SIG-M5 treated with dmso at 0.1 percent for 504 hours (cell line): ENCODE results near the gene TNXB.
"Not testable (repeated sequence)": the region's sequence is repeated elsewhere in the genome, so short reads cannot be mapped to it uniquely, and the experiment has no call there.

ENCODE experiments used
- DNase-seq: peaks from one replicate; lab custom pipeline; 2025; ENCODE audit not compliant: unreplicated experiment; lab: John Stamatoyannopoulos, UW

TNXB gene

DNA sequence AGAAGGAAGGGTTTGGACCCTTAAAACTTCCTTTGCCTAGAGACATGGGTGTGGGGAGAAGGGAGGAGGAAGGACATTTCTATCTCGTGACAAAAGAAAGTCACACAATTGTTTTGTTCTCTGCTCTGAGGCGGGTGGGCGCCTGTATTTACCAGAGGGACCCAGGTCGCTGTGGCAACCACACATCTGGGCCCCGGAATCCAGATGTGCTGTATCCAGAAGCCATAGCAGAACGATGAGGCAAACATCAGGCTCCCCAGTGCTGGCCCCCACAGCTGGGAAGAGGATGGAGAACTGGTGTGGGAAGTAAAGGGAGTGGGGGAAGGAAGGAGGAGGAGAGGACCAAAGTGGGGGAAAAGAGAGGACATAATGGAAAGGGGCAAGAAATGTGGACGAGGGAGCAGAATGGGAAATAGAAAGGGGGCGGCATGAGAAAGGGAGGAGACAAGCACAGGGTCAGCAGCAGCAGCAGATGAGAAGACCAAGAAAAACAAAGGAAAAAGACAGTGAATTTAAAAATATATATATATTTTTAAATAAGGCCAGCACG, 3.4 kb upstream of the TNXB start:
- DNase-seq = no peak

DNA sequence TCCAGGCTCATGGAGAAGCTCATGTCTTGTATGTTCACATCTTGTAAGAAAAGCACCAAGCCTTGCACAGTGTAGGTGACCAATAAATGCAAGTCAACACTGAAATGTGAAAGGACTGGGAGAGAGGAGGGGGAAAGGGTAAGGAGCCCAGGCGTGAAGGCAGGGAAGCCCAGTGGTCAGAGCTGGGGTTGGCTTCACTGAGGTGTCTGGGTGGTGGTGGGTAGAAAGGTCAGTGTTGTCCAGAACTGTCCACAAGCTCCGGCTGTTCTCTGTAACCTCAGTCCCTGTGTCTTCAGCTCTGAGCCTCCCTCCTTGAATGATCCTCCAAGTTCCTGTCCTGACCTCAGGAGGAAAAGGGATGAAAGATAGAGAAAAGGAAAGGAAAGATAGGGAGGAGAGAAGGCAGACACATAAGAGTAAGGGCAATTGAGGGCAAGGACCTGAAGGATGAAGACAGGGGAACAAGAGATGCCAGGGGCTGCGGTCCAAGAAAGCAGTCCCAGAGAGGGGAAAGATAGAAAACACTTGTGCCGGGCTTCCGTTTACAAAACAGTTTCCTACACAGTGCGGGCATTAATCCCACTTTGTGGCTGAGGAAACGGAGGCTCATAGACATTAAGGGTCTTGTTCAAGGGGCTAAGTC, 2.4 kb upstream of the TNXB start:
- no peak for DNase-seq

DNA sequence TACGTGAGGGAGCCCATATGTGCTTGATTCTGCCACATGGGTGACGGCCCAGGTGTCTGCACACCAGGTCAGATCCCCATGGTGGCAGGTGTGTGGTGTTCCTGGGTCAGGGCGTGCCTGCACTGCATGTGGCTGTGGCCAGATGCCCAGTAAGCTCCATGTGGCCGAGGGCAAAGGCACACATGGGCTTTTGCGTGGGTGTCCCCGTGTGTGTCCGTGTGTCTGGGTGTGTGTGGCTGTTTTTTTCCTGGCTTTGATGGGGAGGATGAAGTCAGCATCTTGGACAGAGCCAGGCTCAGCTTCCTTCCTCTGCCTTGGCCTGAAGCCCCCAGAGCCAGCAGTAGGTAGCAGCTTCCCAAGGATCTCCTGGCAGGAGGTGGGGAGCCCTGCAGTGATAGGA, 1.5 kb upstream of the TNXB start:
- DNase-seq = no peak

DNA sequence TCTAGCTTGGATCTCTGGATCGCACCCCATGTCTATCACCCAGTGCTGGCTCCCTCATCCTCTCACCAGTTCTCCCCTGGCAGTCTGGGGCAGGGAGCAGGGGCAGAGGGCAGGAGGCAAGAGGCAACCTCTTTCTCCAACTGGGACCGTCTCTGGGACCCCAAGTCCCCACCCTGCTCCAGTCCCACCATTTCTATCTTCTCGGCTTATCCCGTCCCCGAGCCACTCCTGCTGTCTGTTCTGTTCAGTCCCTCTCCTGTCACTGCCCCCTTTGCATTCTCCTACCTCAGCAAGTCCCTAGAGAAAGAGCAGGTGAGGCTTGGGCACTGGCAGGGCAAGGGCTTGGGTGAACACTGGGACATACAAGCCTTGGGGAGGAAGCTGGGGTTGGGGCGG, 625 bp upstream of the TNXB start:
- DNase-seq = no peak

DNA sequence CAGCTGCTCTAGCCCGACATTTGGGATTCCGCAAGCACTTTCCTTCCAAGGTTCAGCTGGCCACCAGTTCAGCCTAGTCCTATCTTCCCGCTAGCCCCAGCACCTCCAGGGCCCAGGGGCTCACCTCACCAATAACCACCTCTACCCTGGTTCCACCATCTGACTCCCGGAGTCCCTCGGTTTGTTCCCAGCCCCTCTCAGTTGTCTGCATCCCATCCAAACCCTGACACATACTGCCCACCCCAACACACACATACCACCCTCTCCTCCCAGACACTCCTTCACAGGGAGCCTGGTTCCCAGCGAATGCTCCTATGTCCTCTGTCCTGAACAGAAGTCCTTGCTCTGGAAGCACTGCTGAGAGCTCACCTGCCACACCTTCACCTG, 418 bp downstream of the TNXB start:
- DNase-seq = no peak

DNA sequence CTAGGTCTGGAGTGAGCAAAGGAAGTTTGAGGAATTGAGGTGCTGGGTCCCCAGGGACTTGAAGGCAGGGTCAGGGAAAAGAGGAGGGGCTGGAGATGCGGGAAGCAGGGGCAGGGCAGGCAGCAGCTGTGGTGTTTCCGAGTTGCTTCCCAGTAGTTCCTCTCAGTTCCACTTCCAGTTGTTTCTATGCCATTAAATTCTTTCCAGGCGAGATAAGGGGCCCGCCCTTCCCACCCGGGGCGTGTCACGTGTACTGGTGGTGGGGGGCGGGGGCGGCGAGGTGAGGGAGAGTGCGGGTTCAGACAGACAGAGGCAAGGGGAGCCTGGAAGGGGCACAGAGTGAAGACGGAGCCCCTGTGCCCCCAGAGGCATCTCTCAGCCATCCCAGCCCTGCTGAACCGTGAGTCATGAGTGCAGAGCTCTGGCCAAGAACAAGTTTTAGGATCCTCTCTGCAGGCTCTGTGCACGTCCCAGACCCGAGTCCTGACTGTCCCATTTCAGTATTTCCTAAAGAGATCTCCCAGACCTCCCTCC, 977 bp downstream of the TNXB start:
- DNase-seq = no peak

DNA sequence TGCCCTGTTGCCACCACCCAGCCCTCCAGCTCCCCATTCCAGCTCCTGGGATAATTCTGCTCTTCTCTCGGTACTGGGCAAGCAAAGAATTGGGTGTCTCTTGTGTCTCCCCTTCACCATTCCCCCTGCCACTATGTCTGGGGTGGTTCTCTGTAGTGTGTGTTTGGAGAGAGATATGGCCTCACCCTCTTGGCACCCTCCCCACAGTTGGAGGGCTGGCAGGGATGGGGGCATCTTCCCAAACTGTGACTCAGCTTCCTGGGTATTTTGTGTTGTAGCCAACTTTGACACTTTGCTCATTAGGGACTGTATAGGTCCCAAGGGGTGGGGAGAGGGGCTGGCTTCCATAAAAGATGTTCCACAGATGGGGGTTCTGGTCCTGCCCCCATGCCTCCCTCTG, 1.7 kb downstream of the TNXB start:
- DNase-seq = no peak

DNA sequence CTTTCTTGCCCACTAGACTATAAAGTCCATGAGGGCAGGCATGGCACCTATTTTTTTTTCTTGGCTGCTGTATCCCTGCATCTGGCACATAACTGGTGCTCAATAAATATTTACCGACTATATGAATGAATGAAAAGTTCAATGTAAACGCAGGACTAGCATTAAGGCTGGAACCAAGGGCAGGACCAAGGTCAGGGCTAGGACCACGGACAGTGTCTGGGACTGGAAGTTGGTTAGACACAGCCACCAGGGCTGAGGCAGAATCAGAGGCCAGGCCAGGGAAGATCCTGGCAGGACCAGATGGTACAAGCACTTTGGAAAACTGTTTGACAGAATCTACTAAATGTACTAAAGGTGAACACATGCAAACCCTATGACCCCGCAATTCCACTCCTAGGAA, 3.7 kb downstream of the TNXB start:
- DNase-seq = no peak

DNA sequence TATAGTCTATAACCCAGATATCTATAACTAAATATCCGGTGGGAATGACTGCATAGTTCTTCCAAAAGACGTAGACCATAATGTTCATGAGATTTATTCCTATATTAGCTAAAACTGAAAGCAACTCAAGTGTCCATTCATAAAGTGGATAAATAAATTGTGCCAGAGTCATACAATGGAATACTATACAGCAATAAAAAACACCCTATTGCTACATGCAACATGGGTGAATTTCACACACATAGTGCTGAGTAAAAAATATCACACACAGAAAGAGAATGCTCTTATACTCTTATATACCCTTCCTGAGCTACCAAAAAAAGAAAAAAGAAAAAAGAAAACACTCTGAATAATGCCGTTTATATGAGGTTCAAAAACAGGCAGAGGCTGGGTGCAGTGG, 6.9 kb downstream of the TNXB start:
- DNase-seq = no peak

DNA sequence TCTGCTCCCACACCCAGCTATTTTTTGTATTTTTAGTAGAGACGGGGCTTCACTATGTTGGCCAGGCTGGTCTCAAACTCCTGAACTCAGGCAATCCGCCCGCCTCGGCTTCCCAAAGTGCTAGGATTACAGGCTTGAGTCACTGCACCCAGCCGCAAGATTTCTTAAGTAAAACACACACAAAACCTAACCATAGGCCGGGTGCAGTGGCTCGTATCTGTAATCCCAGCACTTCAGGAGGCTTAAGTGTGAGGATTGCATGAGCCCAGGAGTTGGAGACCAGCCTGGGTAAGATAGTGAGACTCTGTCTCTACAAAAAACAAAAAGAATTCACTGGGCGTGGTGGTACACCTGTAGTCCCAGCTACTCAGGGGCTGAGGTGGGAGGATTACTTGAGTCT, 8.9 kb downstream of the TNXB start:
- not testable (repeated sequence) for DNase-seq

DNA sequence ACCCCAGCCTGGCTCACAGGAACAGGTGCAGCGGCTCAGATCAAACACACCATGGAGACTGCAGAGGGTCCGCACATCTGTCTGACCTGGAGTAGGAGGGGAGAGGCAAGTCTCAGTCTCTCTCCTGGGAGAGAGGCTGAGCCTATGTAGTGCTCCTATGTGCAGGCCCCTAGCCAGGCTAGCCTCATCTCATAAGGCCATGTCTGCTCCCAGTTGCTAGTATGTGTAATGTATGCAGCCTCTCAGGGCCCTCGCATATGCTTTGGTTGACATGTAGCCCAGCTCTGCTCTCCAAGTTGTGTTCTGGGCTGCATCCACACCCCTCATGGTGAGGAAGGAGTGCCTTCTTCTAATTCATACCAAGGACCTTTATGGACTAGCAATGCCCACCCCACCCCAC, 11.8 kb downstream of the TNXB start:
- DNase-seq = no peak

DNA sequence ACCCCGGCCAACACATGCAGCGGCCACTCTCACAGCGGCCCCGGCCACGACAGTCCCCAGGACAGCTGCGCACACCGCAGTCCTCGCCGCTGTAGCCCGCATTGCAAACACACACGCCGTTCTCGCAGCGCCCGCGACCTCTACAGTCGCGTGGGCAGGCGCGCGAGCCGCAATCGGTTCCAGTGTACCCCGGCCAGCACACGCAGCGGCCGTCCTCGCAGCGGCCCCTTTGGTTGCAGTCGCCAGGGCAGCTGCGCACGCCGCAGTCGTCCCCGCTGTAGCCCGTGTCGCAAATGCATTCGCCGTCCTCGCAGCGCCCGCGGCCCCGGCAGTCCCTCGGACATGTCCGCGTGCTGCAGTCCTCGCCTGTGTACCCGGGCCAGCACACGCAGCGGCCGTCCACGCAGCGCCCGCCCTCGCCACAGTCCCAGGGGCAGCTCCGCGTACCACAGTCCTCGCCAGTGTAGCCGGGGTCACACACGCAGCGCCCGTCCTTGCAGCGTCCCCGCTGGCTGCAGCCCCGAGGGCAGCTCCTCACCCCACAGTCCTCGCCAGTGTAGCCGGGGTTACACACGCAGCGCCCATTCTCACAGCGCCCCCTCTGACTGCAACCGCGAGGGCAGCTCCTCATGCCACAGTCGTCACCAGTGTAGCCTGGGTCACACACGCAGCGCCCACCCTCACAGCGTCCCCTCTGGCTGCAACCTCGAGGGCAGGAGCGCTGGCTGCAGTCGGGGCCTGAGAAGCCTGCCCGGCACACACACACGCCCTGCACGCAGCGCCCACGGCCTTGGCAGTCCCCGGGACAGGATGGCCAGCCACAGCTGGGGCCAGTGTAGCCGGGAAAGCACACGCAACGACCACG, 12.5 kb downstream of the TNXB start:
- DNase-seq = no peak

DNA sequence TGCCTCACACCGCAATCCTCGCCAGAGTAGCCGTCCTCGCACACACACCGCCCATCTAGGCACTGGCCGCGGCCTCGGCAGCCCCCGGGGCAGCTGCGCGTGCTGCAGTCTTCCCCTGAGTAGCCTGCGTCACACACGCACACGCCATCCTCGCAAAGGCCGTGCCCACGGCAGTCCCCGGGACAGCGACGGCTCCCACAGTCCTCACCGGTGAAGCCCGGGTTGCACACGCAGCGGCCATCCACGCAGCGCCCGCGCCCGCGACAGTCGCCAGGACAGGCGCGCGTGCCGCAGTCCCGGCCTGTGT, 13.1 kb downstream of the TNXB start:
- DNase-seq = no peak

DNA sequence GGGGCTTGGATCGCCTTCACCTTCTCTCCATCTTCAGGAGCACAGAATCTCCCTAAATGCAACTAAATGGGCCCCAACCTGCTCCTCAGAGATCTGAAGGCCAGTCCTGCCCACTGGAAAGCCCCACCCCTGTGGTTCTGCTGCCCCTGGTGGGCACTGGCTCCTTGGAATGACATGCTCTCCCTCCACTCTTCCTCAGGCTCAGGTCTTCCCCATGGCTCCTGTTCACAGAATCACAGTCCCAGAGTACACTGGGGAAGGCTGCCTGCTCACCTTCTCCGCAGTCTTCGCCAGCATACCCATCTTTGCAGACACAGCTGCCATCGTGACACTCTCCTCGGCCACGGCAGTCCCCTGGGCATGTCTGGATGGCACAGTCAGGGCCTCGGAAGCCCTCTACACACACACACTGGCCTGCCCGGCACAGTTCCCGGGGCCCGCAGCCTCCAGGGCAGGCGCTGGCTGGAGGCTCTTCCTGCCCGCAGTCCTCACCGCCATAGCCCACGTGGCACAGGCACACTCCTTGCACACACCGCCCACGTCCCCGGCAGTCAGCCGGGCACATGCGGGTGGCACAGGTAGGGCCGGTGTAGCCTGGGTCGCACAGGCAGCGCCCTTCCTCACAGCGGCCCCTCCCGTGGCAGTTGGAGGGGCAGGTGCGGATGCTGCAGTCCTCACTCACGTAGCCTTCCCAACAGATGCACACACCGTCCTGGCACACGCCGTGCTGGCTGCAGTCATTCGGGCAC, 13.6 kb downstream of the TNXB start:
- no peak for DNase-seq

DNA sequence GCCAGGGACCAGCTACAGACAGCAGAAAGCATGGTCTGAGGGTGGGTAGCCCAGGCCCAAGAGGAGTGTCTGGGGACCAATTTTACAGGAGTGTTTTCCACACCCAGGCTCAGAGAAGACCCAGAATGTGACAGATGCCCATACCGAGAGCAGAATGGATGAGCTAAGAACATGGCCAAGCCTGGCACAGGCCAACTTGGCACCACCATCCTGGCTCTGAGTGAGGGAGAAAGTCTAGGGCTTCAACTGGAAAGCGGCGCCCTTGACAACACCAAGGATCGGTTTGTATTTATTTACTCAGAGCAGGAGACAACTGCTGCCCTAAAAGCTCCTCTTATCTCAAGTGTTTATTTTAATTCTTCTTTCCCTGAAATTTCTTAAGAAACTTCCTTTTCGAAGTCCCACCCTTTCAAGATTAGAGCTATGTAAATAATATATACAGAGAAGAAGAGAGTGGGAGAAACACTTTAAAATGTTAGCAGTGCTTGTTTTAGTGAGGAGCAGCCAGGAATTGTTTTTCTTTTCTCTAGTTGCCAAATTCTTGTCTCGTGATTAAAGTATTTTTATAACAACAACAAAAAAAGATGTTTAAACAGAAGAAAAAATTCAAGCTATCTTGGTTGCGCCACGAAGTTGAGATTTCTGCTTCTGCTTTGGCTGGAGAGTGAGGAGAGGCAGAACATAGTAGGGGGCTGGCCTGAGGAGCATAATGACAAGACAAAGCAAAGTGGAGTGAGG, 16.2 kb downstream of the TNXB start:
- no peak for DNase-seq

DNA sequence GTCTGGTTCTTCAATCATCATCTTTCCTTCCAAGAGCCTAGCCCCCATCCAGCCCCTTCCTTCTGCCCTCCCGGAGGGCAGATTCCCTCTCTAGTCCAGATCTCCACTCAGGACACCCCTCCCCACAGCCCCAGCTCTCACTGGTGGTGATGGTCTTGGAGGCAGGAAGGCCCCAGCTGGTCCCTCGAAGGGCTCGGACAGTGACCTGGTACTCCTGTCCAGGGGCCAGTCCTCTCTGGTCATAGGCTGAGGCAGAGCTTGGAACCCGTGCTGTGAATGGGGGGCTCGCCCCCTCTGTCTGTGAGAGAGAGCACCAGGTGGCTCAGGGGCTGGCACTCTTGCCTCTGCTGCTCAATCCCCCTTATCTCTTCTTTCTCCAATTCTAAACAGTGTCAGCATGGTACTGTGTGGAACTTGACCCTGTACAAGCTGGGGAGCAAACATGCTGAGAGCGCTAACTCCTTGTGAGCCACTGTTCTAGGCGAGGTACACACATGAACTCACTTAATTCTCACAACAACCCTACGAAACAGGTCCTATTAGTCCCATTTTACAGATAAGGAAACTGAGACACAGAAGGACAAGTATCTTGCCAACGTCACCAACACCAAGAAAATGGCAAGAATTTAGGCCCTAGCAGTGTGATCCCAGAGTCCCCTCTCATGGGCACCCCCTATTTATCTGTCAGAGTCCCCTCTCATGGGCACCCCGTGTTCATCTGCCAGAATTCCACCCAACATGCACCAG, 19.9 kb downstream of the TNXB start:
- no peak for DNase-seq

DNA sequence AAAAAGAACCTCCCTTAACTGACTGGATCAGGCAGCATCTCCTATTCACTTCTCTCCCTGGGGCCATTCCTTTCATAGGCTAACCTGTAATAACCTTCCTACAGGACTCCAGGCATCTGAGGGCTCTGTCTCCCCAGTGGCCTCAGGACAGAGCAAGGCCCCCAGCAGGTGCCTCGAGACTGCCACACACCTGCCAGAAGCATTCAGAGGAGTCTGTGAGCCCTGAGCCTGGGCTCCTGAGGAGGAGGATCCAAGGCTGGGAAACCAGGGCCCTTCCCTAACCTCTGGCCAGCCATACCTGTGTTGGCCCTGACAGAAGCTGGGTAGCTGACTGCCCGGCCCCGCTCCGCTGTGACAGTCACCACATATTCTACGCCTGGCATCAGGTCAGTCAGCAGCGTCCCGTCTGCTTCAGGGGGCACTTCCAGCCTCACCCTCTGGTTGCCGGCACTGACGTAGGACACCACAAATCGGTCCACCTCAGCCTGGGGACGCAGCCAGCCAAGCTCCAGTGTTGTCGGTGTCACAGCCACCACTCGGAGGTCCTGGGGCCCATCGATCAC, 20.6 kb downstream of the TNXB start:
- DNase-seq = no peak

DNA sequence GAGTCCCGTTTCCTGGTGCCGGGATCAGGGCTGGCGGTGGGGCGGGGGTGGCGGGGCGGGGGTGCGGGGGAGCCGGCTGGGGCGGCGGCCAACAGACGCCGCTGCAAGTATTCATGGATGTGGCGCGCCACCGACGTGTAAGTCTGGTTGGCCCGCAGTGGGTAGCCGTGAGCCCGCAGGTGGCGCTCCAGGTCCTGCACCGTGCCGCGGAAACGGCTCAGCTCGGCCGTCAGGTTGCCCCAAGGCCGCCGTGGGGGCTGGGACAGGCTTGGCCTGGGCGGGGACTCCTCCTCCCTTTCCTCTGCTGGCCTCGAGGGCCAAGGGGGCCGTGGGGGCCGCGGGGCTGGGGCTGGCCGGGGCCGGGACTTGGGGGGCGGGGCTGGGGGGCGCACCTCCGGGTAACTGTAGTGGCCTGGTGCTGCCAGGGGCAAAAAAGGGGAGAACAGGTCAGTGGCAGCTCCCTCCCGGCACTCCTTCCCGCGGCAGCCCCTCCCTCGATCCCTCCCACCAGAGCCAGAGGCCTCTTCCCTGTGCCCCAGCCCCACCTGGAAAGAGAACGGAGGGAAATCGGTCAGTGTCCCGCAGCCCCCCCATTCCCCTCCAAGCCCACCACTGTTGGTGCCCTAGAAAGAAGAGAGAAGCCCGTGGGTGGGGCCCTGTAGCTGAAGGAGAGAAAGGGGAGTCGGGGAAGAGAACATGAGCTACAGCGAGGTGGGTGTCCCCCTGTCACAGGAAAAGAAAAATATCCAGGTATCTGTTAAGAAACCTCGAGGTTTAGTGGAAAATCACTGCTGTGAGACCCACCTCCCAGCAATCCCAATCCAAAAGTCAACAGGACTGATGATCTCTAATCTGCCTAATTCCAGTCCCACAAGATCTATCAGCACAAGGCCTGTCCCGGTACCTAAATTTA, 21.3 kb downstream of the TNXB start:
- peak; percentile 39 for DNase-seq
